KMS-11 (cell line): ENCODE data around the gene FMNL2.

ENCODE experiments used
- H2AFZ ChIP-seq: fragments of 200-600 bp; sonication (generic); 2 replicates; pipeline ENCODE4 v1.6.1; 2016; ENCODE audit warnings: antibody characterized with exemption, mixed run types, low read depth
- H3K27ac ChIP-seq: fragments of 200-600 bp; sonication (generic); 2 replicates; pipeline ENCODE4 v1.6.1; 2016; ENCODE audit warnings: mild to moderate bottlenecking, mixed run types
- H3K27me3 ChIP-seq: fragments of 200-600 bp; sonication (generic); 2 replicates; pipeline ENCODE4 v1.6.1; 2017; ENCODE audit warnings: mild to moderate bottlenecking, low read depth, mixed run types, moderate library complexity; ENCODE audit not compliant: insufficient read depth
- H3K36me3 ChIP-seq: fragments of 200-600 bp; sonication (generic); 2 replicates; pipeline ENCODE4 v1.6.1; 2017; ENCODE audit warnings: mild to moderate bottlenecking, mixed run types; ENCODE audit not compliant: insufficient read depth
- H3K4me1 ChIP-seq: fragments of 200-600 bp; sonication (generic); 2 replicates; pipeline ENCODE4 v1.6.1; 2016; ENCODE audit warnings: mild to moderate bottlenecking, low read depth, mixed run types; ENCODE audit not compliant: poor library complexity, severe bottlenecking
- H3K4me2 ChIP-seq: fragments of 200-600 bp; sonication (generic); 2 replicates; pipeline ENCODE4 v1.7.0; 2016; ENCODE audit warnings: mild to moderate bottlenecking, mixed run types
- H3K4me3 ChIP-seq: fragments of 200-600 bp; sonication (generic); IDR thresholded peaks from 2 replicates; pipeline ENCODE4 v1.6.1; 2017; ENCODE audit warnings: low read depth, low read length, mixed read lengths; ENCODE audit not compliant: insufficient read depth
- H3K79me2 ChIP-seq: fragments of 200-600 bp; sonication (generic); 2 replicates; pipeline ENCODE4 v1.6.1; 2016; ENCODE audit warnings: low read depth, mixed run types; ENCODE audit not compliant: insufficient read depth
- H3K9ac ChIP-seq: fragments of 200-600 bp; sonication (generic); 2 replicates; pipeline ENCODE4 v1.6.1; 2016; ENCODE audit warnings: mild to moderate bottlenecking, mixed run types
- H4K20me1 ChIP-seq: fragments of 200-600 bp; sonication (generic); 2 replicates; pipeline ENCODE4 v1.6.1; 2016; ENCODE audit warnings: mild to moderate bottlenecking, mixed run types; ENCODE audit not compliant: insufficient read depth
- TF ChIP-seq, protein P1 (sequence below): fragments of 200-600 bp; sonication (generic); conservative IDR thresholded peaks from 2 replicates; pipeline ENCODE4 v1.6.1; 2017; ENCODE audit warnings: low read depth, mild to moderate bottlenecking, antibody characterized with exemption, low read length, moderate library complexity, mixed read lengths

Gene FMNL2

DNA sequence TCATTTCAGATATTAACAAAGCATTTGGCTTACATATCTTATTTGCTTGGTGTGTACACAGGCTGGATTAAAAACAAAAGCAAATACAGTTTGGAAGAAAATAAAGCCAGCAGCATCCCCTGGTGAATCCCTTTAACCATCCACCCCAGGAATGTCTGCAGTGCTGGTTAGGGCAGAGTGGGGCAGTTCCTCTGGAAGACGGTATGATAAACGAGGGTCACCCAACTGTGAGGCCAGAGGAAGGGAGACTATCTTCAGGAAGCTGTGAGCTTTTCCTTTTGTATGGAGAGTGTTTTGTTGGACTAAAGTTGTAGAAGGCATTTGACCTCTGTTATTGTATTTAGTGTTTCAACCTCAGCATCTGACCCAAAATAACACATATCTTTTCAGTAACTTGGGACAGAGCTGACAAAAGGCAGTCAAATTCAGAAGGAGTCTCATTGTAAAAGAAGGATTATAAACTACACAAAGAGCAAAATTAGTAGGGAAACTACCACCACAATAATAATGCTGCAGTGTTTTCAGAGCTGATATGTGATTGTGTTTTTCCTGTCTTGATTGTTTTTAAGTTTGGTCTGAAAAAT lies 159.1 kb downstream of the FMNL2 start:
- Histone ChIP-seq H3K36me3 (no peaks in the 10 kb centered on the region), H3K4me1 (peaks cover 24% of the 10 kb centered on the region), H3K27me3 (no peaks in the 10 kb centered on the region), H4K20me1 (no peaks in the 10 kb centered on the region), H3K79me2 (peaks cover 7% of the 10 kb centered on the region; the same call in 1 of the 2 replicates), H3K4me2 (no peak overlapping the region), H3K9ac (no peak overlapping the region), H3K4me3 (no peak overlapping the region), H3K27ac (no peak overlapping the region), H2AFZ (no peak overlapping the region)
- TF ChIP-seq, protein P1, sequence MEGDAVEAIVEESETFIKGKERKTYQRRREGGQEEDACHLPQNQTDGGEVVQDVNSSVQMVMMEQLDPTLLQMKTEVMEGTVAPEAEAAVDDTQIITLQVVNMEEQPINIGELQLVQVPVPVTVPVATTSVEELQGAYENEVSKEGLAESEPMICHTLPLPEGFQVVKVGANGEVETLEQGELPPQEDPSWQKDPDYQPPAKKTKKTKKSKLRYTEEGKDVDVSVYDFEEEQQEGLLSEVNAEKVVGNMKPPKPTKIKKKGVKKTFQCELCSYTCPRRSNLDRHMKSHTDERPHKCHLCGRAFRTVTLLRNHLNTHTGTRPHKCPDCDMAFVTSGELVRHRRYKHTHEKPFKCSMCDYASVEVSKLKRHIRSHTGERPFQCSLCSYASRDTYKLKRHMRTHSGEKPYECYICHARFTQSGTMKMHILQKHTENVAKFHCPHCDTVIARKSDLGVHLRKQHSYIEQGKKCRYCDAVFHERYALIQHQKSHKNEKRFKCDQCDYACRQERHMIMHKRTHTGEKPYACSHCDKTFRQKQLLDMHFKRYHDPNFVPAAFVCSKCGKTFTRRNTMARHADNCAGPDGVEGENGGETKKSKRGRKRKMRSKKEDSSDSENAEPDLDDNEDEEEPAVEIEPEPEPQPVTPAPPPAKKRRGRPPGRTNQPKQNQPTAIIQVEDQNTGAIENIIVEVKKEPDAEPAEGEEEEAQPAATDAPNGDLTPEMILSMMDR = no peak

DNA sequence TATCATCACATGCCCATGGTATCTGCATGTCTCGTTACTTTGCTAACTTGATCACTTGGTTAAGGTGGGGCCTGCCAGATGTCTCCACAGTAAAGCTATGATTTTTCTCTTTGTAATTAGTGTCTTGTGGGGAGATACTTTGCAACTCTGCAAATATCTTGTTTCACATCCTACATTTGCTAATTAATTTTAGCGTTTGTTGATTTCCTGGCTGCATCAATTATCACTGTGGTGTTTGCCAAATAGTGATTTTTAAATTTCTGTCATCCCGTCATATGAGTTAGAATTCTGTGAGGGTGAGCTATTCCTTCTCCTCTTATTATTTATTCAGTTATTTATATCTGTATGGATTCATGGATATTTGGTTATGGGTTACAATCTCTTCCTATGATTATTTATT lies 161.4 kb downstream of the FMNL2 start:
- TF ChIP-seq, protein P1 = no peak
- peaks cover 24% of the 10 kb centered on the region for H3K4me1 ChIP-seq
- no peaks in the 10 kb centered on the region for H3K36me3 ChIP-seq
- no peaks in the 10 kb centered on the region for H4K20me1 ChIP-seq
- H3K27me3 ChIP-seq = no peaks in the 10 kb centered on the region
- peaks cover 7% of the 10 kb centered on the region; the same call in 1 of the 2 replicates for H3K79me2 ChIP-seq
- H3K27ac ChIP-seq = no peak overlapping the region
- H3K9ac ChIP-seq = no peak overlapping the region
- H3K4me3 ChIP-seq = no peak overlapping the region
- H3K4me2 ChIP-seq = no peak overlapping the region
- H2AFZ ChIP-seq = no peak overlapping the region

DNA sequence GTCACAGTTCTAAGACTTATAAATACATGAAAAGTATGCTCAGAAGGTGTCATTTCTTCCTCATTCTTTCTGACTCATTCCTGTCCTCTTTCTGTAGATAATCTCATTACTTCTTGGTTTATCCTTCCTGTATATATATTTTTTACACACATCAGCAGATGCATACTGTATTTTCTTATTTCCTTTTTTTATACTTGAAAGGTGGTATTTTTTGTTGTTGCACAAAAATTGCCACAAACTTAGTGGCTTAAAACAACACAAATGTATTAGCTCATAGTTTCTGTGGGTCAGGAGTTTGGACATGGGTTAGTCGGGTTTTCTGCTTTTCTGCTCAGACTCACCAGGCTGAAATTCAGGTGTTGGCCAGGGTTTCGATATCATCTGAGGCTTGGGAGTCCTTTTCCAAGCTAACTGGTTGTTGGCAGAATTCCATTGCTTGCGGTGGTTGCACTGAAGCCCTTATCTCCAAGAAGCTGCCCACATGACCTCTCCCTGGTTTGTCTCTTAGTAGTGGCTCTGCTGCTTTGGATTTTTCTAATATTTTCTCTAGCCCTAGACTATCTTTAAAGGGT lies 162.6 kb downstream of the FMNL2 start:
- no peak overlapping the region for H3K4me3 ChIP-seq
- peaks cover 24% of the 10 kb centered on the region for H3K4me1 ChIP-seq
- H4K20me1 ChIP-seq = no peaks in the 10 kb centered on the region
- H2AFZ ChIP-seq = no peak overlapping the region
- no peak overlapping the region for H3K9ac ChIP-seq
- 0 out of 2 replicates have a peak overlapping the region, but pooled peaks have one; percentile 1 for H3K27ac ChIP-seq
- H3K79me2 ChIP-seq = 0 out of 2 replicates have a peak, but pooled peaks cover 7% of the 10 kb centered on the region
- H3K27me3 ChIP-seq = no peaks in the 10 kb centered on the region
- TF ChIP-seq, protein P1 = no peak
- H3K4me2 ChIP-seq = peak overlapping the region; percentile 10; the same call in 1 of the 2 replicates
- no peaks in the 10 kb centered on the region for H3K36me3 ChIP-seq

DNA sequence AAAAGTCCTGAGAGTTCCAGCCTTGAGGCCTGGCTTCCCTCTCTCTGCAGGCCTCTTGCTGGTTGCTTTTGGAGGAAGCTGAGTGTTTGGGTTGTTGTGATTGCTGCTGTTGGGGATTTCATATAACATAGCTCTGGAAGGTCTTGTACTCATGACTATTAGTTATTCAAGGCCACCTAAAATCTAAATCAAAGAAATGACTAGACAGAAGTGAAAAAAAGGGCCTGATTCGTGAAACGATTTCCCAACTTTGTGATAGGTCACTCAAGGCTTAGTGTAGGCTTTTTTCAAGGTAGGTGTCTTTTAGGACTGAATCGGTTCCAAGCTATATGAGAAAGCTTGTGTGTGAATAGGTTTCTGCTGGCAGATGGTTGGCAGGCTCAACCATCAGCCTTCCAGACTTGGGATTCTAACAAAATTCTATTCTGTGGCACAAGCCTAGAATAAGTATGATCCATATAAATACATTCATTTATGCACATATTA lies 164.4 kb downstream of the FMNL2 start:
- Histone ChIP-seq H3K27ac (no peak overlapping the region), H2AFZ (no peak overlapping the region), H3K4me2 (no peak overlapping the region), H3K79me2 (0 out of 2 replicates have a peak, but pooled peaks cover 7% of the 10 kb centered on the region), H4K20me1 (no peaks in the 10 kb centered on the region), H3K9ac (no peak overlapping the region), H3K4me3 (no peak overlapping the region), H3K4me1 (peaks cover 24% of the 10 kb centered on the region), H3K36me3 (no peaks in the 10 kb centered on the region), H3K27me3 (no peaks in the 10 kb centered on the region)
- TF ChIP-seq, protein P1 = no peak
